B cell (primary cell): ENCODE measurements around the gene ZMAT3. TPM values are rescaled to one million over a fixed set of nuclear protein-coding genes. Genes with fewer than 3 reads are reported as not detected.

Experiments used
- ATAC-seq: fragments of 200-7000 bp; cut with Tn5 transposase; one replicate; pipeline ENCODE4 v1.10.0; 2021; ENCODE audit warnings: low read depth, mild to moderate bottlenecking, moderate number of reproducible peaks, moderate library complexity
- CTCF ChIA-PET: fragments of 350-600 bp; sonication (Branson Sonifier 250); formaldehyde crosslinking; loops from one replicate; lab custom pipeline; 2021; ENCODE audit warnings: antibody characterized with exemption, inconsistent platforms; lab: Charles Lee
- POLR2A ChIA-PET: fragments of 350-600 bp; sonication (Branson Sonifier 250); formaldehyde crosslinking; loops from one replicate; lab custom pipeline; 2021; ENCODE audit warnings: antibody characterized with exemption; lab: Charles Lee
- DNase-seq: peaks from one replicate; pipeline ENCODE4 v3.0.0; 2013
- H2AFZ ChIP-seq: 2 replicates; pipeline ENCODE4 v1.6.1; 2012; ENCODE audit warnings: mild to moderate bottlenecking, low read depth, low read length; ENCODE audit not compliant: insufficient read depth, poor library complexity, severe bottlenecking
- H3K27ac ChIP-seq, 2 donors: 1 replicate in 1 of 2; 2 replicates in 1 of 2; pipeline ENCODE4 v1.5.1; 2012 to 2013; ENCODE audit warnings: low read length in 2 of 2, mild to moderate bottlenecking in 2 of 2, moderate library complexity in 1 of 2
- H3K27me3 ChIP-seq, 4 experiments: fragments of 200-600 bp in 1 of 4; sonication (generic) in 1 of 4; replicated peaks in 1 of 4; 1 replicate in 2 of 4; 2 replicates in 2 of 4; pipeline versions ENCODE4 v1.6.1 to v1.7.0; 2013 to 2016; ENCODE audit warnings: low read length in 3 of 4, mild to moderate bottlenecking in 2 of 4, mixed read lengths in 1 of 4, moderate library complexity in 1 of 4; ENCODE audit not compliant: insufficient read depth in 4 of 4, control insufficient read depth in 3 of 4; ENCODE audit errors: control extremely low read depth in 1 of 4
- H3K36me3 ChIP-seq, 2 experiments: replicated peaks in 1 of 2; 1 replicate in 1 of 2; 2 replicates in 1 of 2; pipeline versions ENCODE4 v1.6.1 to v1.7.1; 2013; ENCODE audit warnings: low read length in 1 of 2; ENCODE audit not compliant: insufficient read depth in 2 of 2, control insufficient read depth in 1 of 2; ENCODE audit errors: control extremely low read depth in 1 of 2, extremely low read depth in 1 of 2
- H3K4me1 ChIP-seq, 2 donors: fragments of 200-600 bp in 1 of 2; sonication (generic) in 1 of 2; 1 replicate in 1 of 2; 2 replicates in 1 of 2; pipeline versions ENCODE4 v1.5.1 to v1.6.1; 2013 to 2017; ENCODE audit warnings: low read length in 2 of 2; ENCODE audit not compliant: control insufficient read depth in 2 of 2, insufficient read depth in 2 of 2
- H3K4me2 ChIP-seq: replicated peaks from 2 replicates; pipeline ENCODE3; 2012; ENCODE audit warnings: mild to moderate bottlenecking, low read depth, low read length; ENCODE audit not compliant: poor library complexity, severe bottlenecking
- H3K4me3 ChIP-seq, 5 experiments: fragments of 200-600 bp in 1 of 5; sonication (generic) in 1 of 5; 1 replicate in 3 of 5; 2 replicates in 2 of 5; pipeline versions ENCODE4 v1.5.1 to v1.7.0; 2011 to 2016; ENCODE audit warnings: low read length in 4 of 5, mild to moderate bottlenecking in 4 of 5, low read depth in 2 of 5, control low read depth in 1 of 5, moderate library complexity in 1 of 5; ENCODE audit not compliant: insufficient read depth in 1 of 5; ENCODE audit errors: control extremely low read depth in 1 of 5, extremely low read depth in 1 of 5
- H3K79me2 ChIP-seq: fragments of 200-600 bp; sonication (generic); one replicate; pipeline ENCODE4 v1.6.0; 2016; ENCODE audit warnings: low read length; ENCODE audit not compliant: control insufficient read depth, insufficient read depth
- H3K9ac ChIP-seq: fragments of 200-600 bp; sonication (generic); 2 replicates; pipeline ENCODE4 v1.6.1; 2017; ENCODE audit warnings: mild to moderate bottlenecking, low read length, moderate library complexity
- H3K9me3 ChIP-seq, 3 donors: one replicate each; pipeline versions ENCODE4 v1.6.1 to v1.7.1; 2013; ENCODE audit warnings: low read length in 2 of 3; ENCODE audit not compliant: control insufficient read depth in 2 of 3, insufficient read depth in 1 of 3; ENCODE audit errors: control extremely low read depth in 1 of 3
- H4K20me1 ChIP-seq: 2 replicates; pipeline ENCODE4 v1.6.0; 2012; ENCODE audit warnings: mild to moderate bottlenecking, low read length; ENCODE audit not compliant: insufficient read depth, control insufficient read depth, poor library complexity, severe bottlenecking
- H3K27ac Mint-ChIP-seq: one replicate; pipeline ENCODE4 v1.8.0; 2021; ENCODE audit warnings: mixed read lengths
- H3K27me3 Mint-ChIP-seq: one replicate; pipeline ENCODE4 v1.8.0; 2021; ENCODE audit warnings: mixed read lengths
- H3K4me1 Mint-ChIP-seq: one replicate; pipeline ENCODE4 v1.8.0; 2021; ENCODE audit warnings: mixed read lengths
- H3K4me3 Mint-ChIP-seq: one replicate; pipeline ENCODE4 v1.8.0; 2021; ENCODE audit warnings: mixed read lengths
- H3K9me3 Mint-ChIP-seq: one replicate; pipeline ENCODE4 v1.8.0; 2022; ENCODE audit warnings: mixed read lengths; ENCODE audit not compliant: insufficient read depth
- EZH2 ChIP-seq: IDR thresholded peaks from 2 replicates; pipeline ENCODE4 v1.6.1; 2012; ENCODE audit warnings: borderline replicate concordance, low read depth, mild to moderate bottlenecking, moderate library complexity, low read length; ENCODE audit not compliant: insufficient read depth, poor library complexity, severe bottlenecking
- WGBS: methylation state at CpG from one replicate; pipeline ENCODE4 v1.1.5; 2013; ENCODE audit warnings: missing lambda C conversion rate; ENCODE audit not compliant: insufficient coverage; 5-methylcytosine and 5-hydroxymethylcytosine counted together
- intact Hi-C: fragments of 100-400 bp; cut with micrococcal nuclease; formaldehyde crosslinking; loops from one replicate; pipeline ENCODE4 v1.10.0; 2022
- polyA plus RNA-seq: library from polyadenylated mRNA; depleted of rRNA; stranded (reverse); fragments of >200 nt; gene quantifications from 2 replicates; pipeline ENCODE4 v1.2.3, GENCODE V29; 2012
- total RNA-seq, 2 donors: library from RNA; stranded (reverse); fragments of 120-200 nt in 1 of 2; gene quantifications; 1 replicate in 1 of 2; 2 replicates in 1 of 2; pipeline versions ENCODE4 v1.2.3 to v1.2.4, GENCODE V29; 2013 to 2022
- TF ChIP-seq, protein P1 (sequence below): fragments of 200-600 bp; IDR thresholded peaks from one replicate; pipeline ENCODE4 v1.8.0; 2022; ENCODE audit warnings: antibody characterized with exemption, mild to moderate bottlenecking

The ZMAT3 gene
- total and polyA plus RNA-seq, 2 donors (not counting 1 experiment from before 2014, with no cell fraction given) = 3.6 to 19.5 TPM

DNA sequence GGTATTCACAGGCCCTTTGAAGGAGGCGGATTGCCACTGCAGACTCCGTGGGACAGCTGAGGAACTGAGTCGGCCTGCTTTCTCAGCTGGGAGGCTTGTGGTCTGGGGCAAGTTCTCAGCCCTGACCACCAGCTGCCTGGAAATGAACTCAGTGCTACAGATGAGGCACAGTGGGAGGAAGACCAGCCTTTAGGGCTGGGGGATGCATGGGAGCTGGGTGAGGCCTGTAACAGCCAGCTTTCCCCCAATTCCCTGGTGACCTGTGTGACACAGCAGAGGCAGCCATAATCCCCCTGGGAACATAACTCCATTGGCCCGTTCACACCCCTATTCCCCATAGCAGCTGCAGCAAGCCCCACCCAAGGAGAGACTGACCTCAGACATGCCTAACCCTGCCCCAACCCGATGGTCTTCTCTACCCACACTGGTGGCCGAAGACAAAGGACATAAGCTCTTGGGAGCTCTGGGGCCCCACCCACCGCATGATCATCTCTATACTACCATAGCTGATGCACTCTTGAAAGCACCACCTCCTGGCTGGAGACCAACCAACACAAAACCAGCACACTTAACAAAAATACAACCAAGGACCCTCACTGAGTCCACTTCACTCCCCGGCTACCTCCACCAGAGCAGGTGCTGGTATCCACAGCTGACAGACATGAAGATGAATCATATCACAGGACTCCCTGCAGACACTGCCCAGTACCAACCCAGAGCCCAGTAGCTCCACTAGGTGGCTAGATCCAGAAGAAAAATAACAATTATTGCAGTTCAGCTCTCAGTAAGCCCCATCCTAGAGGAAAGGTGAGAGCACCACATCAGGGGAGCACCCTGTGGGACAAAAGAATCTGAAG, 24.9 kb downstream of the ZMAT3 start:
- TF ChIP-seq, protein P1, sequence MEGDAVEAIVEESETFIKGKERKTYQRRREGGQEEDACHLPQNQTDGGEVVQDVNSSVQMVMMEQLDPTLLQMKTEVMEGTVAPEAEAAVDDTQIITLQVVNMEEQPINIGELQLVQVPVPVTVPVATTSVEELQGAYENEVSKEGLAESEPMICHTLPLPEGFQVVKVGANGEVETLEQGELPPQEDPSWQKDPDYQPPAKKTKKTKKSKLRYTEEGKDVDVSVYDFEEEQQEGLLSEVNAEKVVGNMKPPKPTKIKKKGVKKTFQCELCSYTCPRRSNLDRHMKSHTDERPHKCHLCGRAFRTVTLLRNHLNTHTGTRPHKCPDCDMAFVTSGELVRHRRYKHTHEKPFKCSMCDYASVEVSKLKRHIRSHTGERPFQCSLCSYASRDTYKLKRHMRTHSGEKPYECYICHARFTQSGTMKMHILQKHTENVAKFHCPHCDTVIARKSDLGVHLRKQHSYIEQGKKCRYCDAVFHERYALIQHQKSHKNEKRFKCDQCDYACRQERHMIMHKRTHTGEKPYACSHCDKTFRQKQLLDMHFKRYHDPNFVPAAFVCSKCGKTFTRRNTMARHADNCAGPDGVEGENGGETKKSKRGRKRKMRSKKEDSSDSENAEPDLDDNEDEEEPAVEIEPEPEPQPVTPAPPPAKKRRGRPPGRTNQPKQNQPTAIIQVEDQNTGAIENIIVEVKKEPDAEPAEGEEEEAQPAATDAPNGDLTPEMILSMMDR = no peak
- no peak for TF ChIP-seq EZH2
- Mint-ChIP-seq H3K27me3 (no peaks in the 10 kb centered on the region), H3K9me3 (peaks cover 8% of the 10 kb centered on the region), H3K27ac (peak overlapping the region; percentile 78), H3K4me1 (peaks cover 53% of the 10 kb centered on the region), H3K4me3 (peak overlapping the region; percentile 78)
- CTCF ChIA-PET = interaction anchor here (0.6 to 2.0 kb wide), 15 partner anchors 10 to 275 kb away, joined by 3 to 7 read pairs (median 4); partner anchors contain the start of gene ZMAT3
- Histone ChIP-seq H2AFZ (peak overlapping the region; percentile 26), H3K27ac (peak overlapping the region; percentile 22 to 51), H3K36me3 (no peaks in the 10 kb centered on the region), H3K9me3 (peaks cover 0 to 2% (median 0%) of the 10 kb centered on the region in 3 donors), H4K20me1 (no peaks in the 10 kb centered on the region), H3K4me2 (peak overlapping the region; percentile 51), H3K79me2 (peaks cover 64% of the 10 kb centered on the region), H3K4me3 (no peak overlapping the region), H3K9ac (no peak overlapping the region), H3K27me3 (no peaks in the 10 kb centered on the region), H3K4me1 (peaks cover 18 to 20% of the 10 kb centered on the region in 2 donors)
- POLR2A ChIA-PET = no interaction called here
- ATAC-seq = peak; percentile 85
- peak; percentile 54 for DNase-seq
- intact Hi-C loops = loop anchor here (1.0 to 10.0 kb wide), 3 partner anchors 24 to 82 kb away; partner anchors contain the start of gene ZMAT3
- WGBS = 52% methylated on average over 8 of the region's 8 CpGs
